Fibroblast of lung (primary cell): ENCODE results near the gene MT3.

Source experiments
- EZH2 ChIP-seq: IDR thresholded peaks from 2 replicates; pipeline ENCODE4 v1.5.1; 2012; ENCODE audit warnings: low read length, control low read depth, mild to moderate bottlenecking; ENCODE audit errors: missing control alignments
- TF ChIP-seq, protein P1 (sequence below), 2 donors: IDR thresholded peaks in 1 of 2; conservative IDR thresholded peaks in 1 of 2; 1 replicate in 1 of 2; 2 replicates in 1 of 2; pipeline ENCODE4 v1.5.1; 2011 to 2012; ENCODE audit warnings: low read length in 2 of 2, control low read depth in 1 of 2, inconsistent platforms in 1 of 2, low read depth in 1 of 2, mild to moderate bottlenecking in 1 of 2

DNA sequence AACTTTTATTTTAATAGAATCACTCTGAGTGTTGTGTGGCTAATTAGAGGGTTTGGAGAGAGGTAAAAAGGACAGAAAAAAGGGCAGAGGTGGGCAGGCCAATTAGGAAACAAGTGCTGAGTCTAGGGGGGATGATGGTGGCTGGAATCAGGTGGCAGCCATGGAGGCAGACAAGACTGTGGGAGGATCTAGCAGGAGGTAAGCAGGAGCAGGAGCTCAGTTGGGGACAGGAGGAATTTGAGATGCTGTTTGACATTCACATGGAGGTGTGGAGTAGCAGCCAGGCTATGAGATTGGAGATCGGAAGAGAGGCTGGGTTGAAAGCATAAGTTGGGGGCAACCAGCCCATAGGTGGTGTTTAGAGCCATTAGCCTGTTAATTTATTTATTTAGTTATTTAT is 28.2 kb upstream of the MT3 start:
- TF ChIP-seq, protein P1, sequence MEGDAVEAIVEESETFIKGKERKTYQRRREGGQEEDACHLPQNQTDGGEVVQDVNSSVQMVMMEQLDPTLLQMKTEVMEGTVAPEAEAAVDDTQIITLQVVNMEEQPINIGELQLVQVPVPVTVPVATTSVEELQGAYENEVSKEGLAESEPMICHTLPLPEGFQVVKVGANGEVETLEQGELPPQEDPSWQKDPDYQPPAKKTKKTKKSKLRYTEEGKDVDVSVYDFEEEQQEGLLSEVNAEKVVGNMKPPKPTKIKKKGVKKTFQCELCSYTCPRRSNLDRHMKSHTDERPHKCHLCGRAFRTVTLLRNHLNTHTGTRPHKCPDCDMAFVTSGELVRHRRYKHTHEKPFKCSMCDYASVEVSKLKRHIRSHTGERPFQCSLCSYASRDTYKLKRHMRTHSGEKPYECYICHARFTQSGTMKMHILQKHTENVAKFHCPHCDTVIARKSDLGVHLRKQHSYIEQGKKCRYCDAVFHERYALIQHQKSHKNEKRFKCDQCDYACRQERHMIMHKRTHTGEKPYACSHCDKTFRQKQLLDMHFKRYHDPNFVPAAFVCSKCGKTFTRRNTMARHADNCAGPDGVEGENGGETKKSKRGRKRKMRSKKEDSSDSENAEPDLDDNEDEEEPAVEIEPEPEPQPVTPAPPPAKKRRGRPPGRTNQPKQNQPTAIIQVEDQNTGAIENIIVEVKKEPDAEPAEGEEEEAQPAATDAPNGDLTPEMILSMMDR (conservative IDR thresholded peaks at IDR 0.05 in 1 of 2, IDR thresholded peaks at IDR 0.05 in 1 of 2; ENCODE audit: low read depth in 1 of 2, low read length in 2 of 2): no peak
- TF ChIP-seq EZH2: no peak
